SK-N-SH (cell line): ENCODE data around the gene XK. TPM values are rescaled to one million over a fixed set of nuclear protein-coding genes. Genes with fewer than 3 reads are reported as not detected.

Source experiments
- CTCF ChIA-PET: fragments of 300-600, 350-600 bp; formaldehyde crosslinking; extraction: SDS; loops from one replicate; lab custom pipeline; 2021; lab: Yijun Ruan, JAX
- POLR2A ChIA-PET: fragments of 350-600 bp; sonication (Branson Sonifier 250); formaldehyde crosslinking; extraction: SDS; loops from one replicate; lab custom pipeline; 2020; ENCODE audit warnings: antibody characterized with exemption, inconsistent platforms; lab: Yijun Ruan, JAX
- DNase-seq: peaks from one replicate; pipeline ENCODE4 v3.0.0; 2012
- H2AFZ ChIP-seq: fragments of 200-600 bp; sonication (generic); 2 replicates; pipeline ENCODE4 v1.8.1; 2016; ENCODE audit warnings: antibody characterized with exemption, mild to moderate bottlenecking, low read depth
- H3F3A ChIP-seq: fragments of 200-600 bp; sonication (generic); replicated peaks from 2 replicates; pipeline ENCODE3; 2016; ENCODE audit warnings: antibody characterized with exemption, mild to moderate bottlenecking; ENCODE audit not compliant: insufficient read depth
- H3K27ac ChIP-seq, 2 experiments: fragments of 200-500 bp in 1 of 2; fragments of 200-600 bp in 1 of 2; sonication (Bioruptor generic) in 1 of 2; sonication (generic), shearing (Covaris generic) in 1 of 2; 2 replicates each; pipeline versions ENCODE4 v1.5.1 to v1.6.1; 2014 to 2016; ENCODE audit warnings: low read depth in 2 of 2, inconsistent platforms in 1 of 2, low read length in 1 of 2, mild to moderate bottlenecking in 1 of 2, mixed read lengths in 1 of 2
- H3K27me3 ChIP-seq: fragments of 200-600 bp; sonication (generic), shearing (Covaris generic); 2 replicates; pipeline ENCODE4 v1.6.1; 2016; ENCODE audit warnings: mixed run types; ENCODE audit not compliant: insufficient read depth
- H3K36me3 ChIP-seq, 2 experiments: fragments of 200-500 bp in 1 of 2; fragments of 200-600 bp in 1 of 2; sonication (Bioruptor generic) in 1 of 2; sonication (generic) in 1 of 2; replicated peaks in 1 of 2; 2 replicates each; pipeline versions ENCODE3 to v1.5.1; 2014 to 2016; ENCODE audit warnings: low read length in 1 of 2, mild to moderate bottlenecking in 1 of 2; ENCODE audit not compliant: insufficient read depth in 2 of 2, control insufficient read depth in 1 of 2
- H3K4me1 ChIP-seq, 2 experiments: fragments of 200-500 bp in 1 of 2; fragments of 200-600 bp in 1 of 2; sonication (Bioruptor generic) in 1 of 2; sonication (generic), shearing (Covaris generic) in 1 of 2; 2 replicates each; pipeline versions ENCODE4 v1.5.1 to v1.6.1; 2014 to 2016; ENCODE audit warnings: low read depth in 1 of 2, low read length in 1 of 2, mixed run types in 1 of 2; ENCODE audit not compliant: insufficient read depth in 2 of 2, control insufficient read depth in 1 of 2
- H3K4me2 ChIP-seq: fragments of 200-600 bp; sonication (generic), shearing (Covaris generic); 2 replicates; pipeline ENCODE4 v1.6.1; 2017; ENCODE audit warnings: mixed run types
- H3K4me3 ChIP-seq, 2 experiments: fragments of 200-500 bp in 1 of 2; fragments of 200-600 bp in 1 of 2; sonication (Bioruptor generic) in 1 of 2; sonication (generic), shearing (Covaris generic) in 1 of 2; 2 replicates each; pipeline versions ENCODE4 v1.5.1 to v1.8.1; 2014 to 2016; ENCODE audit warnings: low read depth in 2 of 2, inconsistent platforms in 1 of 2, low read length in 1 of 2, mild to moderate bottlenecking in 1 of 2, mixed read lengths in 1 of 2, moderate library complexity in 1 of 2
- H3K79me2 ChIP-seq: fragments of 200-600 bp; sonication (generic); 2 replicates; pipeline ENCODE4 v1.8.1; 2017; ENCODE audit warnings: mild to moderate bottlenecking; ENCODE audit not compliant: insufficient read depth
- H3K9ac ChIP-seq: fragments of 200-600 bp; sonication (generic); 2 replicates; pipeline ENCODE4 v1.6.1; 2017; ENCODE audit warnings: mixed run types
- H3K9me2 ChIP-seq: fragments of 200-600 bp; sonication (generic); 2 replicates; pipeline ENCODE4 v1.6.1; 2017; ENCODE audit warnings: mixed run types
- H3K9me3 ChIP-seq: fragments of 200-600 bp; sonication (generic); 2 replicates; pipeline ENCODE4 v1.6.1; 2017; ENCODE audit warnings: mixed run types, mild to moderate bottlenecking, moderate library complexity
- H4K20me1 ChIP-seq: fragments of 200-600 bp; sonication (generic); 2 replicates; pipeline ENCODE4 v1.6.1; 2017; ENCODE audit warnings: mild to moderate bottlenecking, mixed run types; ENCODE audit not compliant: insufficient read depth
- FOXM1 ChIP-seq: IDR thresholded peaks from 2 replicates; pipeline ENCODE4 v1.4.0; 2012; ENCODE audit warnings: low read depth, mild to moderate bottlenecking
- GABPA ChIP-seq: IDR thresholded peaks from 2 replicates; pipeline ENCODE4 v1.4.0; 2012; ENCODE audit warnings: low read depth, mild to moderate bottlenecking
- GATA2 ChIP-seq: sonication (generic); formaldehyde crosslinking; IDR thresholded peaks from 2 replicates; pipeline ENCODE4 v1.5.0; 2020; ENCODE audit warnings: mild to moderate bottlenecking, missing genetic modification reagents
- JUND ChIP-seq: IDR thresholded peaks from 2 replicates; pipeline ENCODE4 v1.4.0; 2012
- NFIC ChIP-seq: IDR thresholded peaks from 2 replicates; pipeline ENCODE4 v1.4.0; 2012; ENCODE audit warnings: borderline replicate concordance
- RAD21 ChIP-seq: IDR thresholded peaks from 2 replicates; pipeline ENCODE4 v1.6.1; 2012; ENCODE audit warnings: mild to moderate bottlenecking, low read length
- TEAD4 ChIP-seq: IDR thresholded peaks from 2 replicates; pipeline ENCODE4 v1.4.0; 2012; ENCODE audit warnings: mild to moderate bottlenecking, borderline replicate concordance; ENCODE audit not compliant: insufficient read depth
- WGBS: methylation state at CpG from one replicate; pipeline ENCODE4 v1.1.6; 2017; ENCODE audit warnings: low lambda C conversion rate; 5-methylcytosine and 5-hydroxymethylcytosine counted together
- polyA plus RNA-seq, 3 experiments: library from polyadenylated mRNA; depleted of rRNA; stranded (reverse); fragments of >200 nt; gene quantifications; 2 replicates each; pipeline ENCODE4 v1.2.3, GENCODE V29; 2012
- TF ChIP-seq, protein P1 (sequence below): IDR thresholded peaks from 2 replicates; pipeline ENCODE4 v1.4.0; 2012; ENCODE audit warnings: low read depth, borderline replicate concordance
- TF ChIP-seq, protein P2 (sequence below): IDR thresholded peaks from 2 replicates; pipeline ENCODE4; 2012
- TF ChIP-seq, protein P3 (sequence below): fragments of 150-350 bp; IDR thresholded peaks from 2 replicates; pipeline ENCODE4 v1.6.1; 2017; ENCODE audit warnings: antibody characterized with exemption, low read length, low read depth, borderline replicate concordance

Gene XK, protein sequence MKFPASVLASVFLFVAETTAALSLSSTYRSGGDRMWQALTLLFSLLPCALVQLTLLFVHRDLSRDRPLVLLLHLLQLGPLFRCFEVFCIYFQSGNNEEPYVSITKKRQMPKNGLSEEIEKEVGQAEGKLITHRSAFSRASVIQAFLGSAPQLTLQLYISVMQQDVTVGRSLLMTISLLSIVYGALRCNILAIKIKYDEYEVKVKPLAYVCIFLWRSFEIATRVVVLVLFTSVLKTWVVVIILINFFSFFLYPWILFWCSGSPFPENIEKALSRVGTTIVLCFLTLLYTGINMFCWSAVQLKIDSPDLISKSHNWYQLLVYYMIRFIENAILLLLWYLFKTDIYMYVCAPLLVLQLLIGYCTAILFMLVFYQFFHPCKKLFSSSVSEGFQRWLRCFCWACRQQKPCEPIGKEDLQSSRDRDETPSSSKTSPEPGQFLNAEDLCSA
- not detected in 2 replicates for polyA plus RNA-seq (2012; rRNA removed)
- under 0.01 and 0.01 TPM in 2 replicates for polyA plus RNA-seq (2012; cell fraction: cytosol; rRNA removed)
- not detected in 2 replicates for polyA plus RNA-seq (2012; cell fraction: nucleus; rRNA removed)

DNA sequence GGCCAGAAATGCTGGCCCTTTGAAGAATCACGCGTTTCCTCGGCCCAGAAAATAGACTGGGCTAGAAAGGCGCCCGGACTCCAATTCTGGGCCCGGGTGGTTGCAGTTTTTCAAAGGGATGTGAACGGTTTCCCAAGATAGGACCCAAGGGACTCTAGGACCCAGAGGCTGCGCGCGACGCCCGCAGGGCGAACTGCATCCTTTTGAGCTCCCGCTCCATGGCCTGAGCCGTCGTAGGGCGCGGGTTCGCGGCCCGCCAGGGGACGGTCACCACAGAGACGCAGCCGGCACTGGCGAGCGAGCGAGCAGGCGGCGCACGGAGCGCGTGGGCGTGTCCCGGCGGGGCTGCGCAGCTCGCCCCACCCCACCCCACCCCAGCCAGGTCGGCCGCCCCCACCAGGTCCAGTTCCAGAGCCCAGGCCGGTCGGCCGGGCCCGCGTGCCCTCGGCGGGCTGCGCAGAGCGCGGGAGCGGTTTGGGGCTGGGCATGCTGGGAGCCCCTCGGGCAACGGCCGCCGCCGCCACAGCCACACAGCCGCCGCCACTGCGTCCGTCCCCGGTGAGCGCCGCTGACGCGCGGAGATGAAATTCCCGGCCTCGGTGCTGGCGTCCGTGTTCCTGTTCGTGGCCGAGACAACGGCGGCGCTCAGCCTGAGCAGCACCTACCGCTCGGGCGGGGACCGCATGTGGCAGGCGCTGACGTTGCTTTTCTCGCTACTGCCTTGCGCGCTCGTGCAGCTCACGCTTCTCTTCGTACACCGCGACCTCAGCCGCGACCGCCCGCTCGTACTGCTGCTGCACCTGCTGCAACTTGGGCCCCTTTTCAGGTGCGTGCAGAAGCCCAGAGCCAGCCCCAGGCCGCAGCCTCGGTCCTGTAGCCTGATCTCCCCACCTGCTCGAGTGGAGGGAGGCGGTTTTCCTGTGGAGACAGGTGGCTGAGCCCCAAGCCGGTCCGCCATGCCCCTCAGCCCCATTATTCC lies at the start of gene XK:
Gene XK, plus strand, starts transcription at position 411 of the 979 bp plus-strand sequence. Its CDS starts 171 bp downstream, at position 582.
- peak within 1 kb of the TSS in 1 of 2 experiments; percentile 37; a peak in 2 of 4 replicates for H3K4me3 ChIP-seq
- peak; percentile 57 for DNase-seq
- ChIA-PET CTCF (no interaction called here), POLR2A (no interaction called here)
- WGBS, result 37% methylated on average over 25 of the region's 100 CpGs
- peaks cover 0 to 3% of the 10 kb centered on the region in 2 experiments; a peak in 1 of 4 replicates for H3K4me1 ChIP-seq
- no peaks in the 10 kb centered on the region for H3F3A ChIP-seq
- no peak within 1 kb of the TSS for H3K9ac ChIP-seq
- H3K4me2 ChIP-seq, result peak within 1 kb of the TSS; percentile 57; the same call in 1 of the 2 replicates
- H3K27ac ChIP-seq, result no peak within 1 kb of the TSS
- H4K20me1 ChIP-seq, result no peaks in the 10 kb centered on the region
- H3K79me2 ChIP-seq, result no peaks in the 10 kb centered on the region
- no peak within 1 kb of the TSS for H2AFZ ChIP-seq
- no peak for TF ChIP-seq JUND
- no peak for TF ChIP-seq GATA2 (CRISPR knock-in tag)
- TF ChIP-seq GABPA, result no peak
- TF ChIP-seq FOXM1, result no peak
- no peak for TF ChIP-seq NFIC
- no peak for TF ChIP-seq TEAD4
- TF ChIP-seq, protein P1, sequence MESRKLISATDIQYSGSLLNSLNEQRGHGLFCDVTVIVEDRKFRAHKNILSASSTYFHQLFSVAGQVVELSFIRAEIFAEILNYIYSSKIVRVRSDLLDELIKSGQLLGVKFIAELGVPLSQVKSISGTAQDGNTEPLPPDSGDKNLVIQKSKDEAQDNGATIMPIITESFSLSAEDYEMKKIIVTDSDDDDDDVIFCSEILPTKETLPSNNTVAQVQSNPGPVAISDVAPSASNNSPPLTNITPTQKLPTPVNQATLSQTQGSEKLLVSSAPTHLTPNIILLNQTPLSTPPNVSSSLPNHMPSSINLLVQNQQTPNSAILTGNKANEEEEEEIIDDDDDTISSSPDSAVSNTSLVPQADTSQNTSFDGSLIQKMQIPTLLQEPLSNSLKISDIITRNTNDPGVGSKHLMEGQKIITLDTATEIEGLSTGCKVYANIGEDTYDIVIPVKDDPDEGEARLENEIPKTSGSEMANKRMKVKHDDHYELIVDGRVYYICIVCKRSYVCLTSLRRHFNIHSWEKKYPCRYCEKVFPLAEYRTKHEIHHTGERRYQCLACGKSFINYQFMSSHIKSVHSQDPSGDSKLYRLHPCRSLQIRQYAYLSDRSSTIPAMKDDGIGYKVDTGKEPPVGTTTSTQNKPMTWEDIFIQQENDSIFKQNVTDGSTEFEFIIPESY, result no peak
- no peak for TF ChIP-seq RAD21
- TF ChIP-seq, protein P2, sequence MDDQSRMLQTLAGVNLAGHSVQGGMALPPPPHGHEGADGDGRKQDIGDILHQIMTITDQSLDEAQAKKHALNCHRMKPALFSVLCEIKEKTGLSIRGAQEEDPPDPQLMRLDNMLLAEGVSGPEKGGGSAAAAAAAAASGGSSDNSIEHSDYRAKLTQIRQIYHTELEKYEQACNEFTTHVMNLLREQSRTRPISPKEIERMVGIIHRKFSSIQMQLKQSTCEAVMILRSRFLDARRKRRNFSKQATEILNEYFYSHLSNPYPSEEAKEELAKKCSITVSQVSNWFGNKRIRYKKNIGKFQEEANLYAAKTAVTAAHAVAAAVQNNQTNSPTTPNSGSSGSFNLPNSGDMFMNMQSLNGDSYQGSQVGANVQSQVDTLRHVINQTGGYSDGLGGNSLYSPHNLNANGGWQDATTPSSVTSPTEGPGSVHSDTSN, result no peak
- TF ChIP-seq, protein P3, sequence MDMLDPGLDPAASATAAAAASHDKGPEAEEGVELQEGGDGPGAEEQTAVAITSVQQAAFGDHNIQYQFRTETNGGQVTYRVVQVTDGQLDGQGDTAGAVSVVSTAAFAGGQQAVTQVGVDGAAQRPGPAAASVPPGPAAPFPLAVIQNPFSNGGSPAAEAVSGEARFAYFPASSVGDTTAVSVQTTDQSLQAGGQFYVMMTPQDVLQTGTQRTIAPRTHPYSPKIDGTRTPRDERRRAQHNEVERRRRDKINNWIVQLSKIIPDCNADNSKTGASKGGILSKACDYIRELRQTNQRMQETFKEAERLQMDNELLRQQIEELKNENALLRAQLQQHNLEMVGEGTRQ, result no peak
- no peaks in the 10 kb centered on the region for H3K36me3 ChIP-seq
- peaks cover 16% of the 10 kb centered on the region; the same call in 1 of the 2 replicates for H3K27me3 ChIP-seq
- H3K9me2 ChIP-seq, result no peaks in the 10 kb centered on the region
- H3K9me3 ChIP-seq, result no peaks in the 10 kb centered on the region
